IMR-90 (cell line): ENCODE measurements around the gene PC.

Source experiments
- BHLHE40 ChIP-seq: fragments of 150-350 bp; IDR thresholded peaks from 2 replicates; pipeline ENCODE4 v1.6.1; 2016; ENCODE audit warnings: mild to moderate bottlenecking, low read depth, low read length
- CEBPB ChIP-seq: IDR thresholded peaks from 2 replicates; pipeline ENCODE4 v1.6.1; 2012; ENCODE audit warnings: low read depth, low read length, improper control_type of control experiment
- CHD1 ChIP-seq: IDR thresholded peaks from 2 replicates; pipeline ENCODE4 v1.6.1; 2012; ENCODE audit warnings: low read depth, low read length, improper control_type of control experiment
- ELK1 ChIP-seq: fragments of 150-350 bp; IDR thresholded peaks from 2 replicates; pipeline ENCODE4 v1.6.1; 2016; ENCODE audit warnings: low read depth, mild to moderate bottlenecking, low read length, moderate library complexity, borderline replicate concordance
- MAFK ChIP-seq: IDR thresholded peaks from 2 replicates; pipeline ENCODE4 v1.6.1; 2012; ENCODE audit warnings: low read depth, low read length, improper control_type of control experiment
- MAZ ChIP-seq: IDR thresholded peaks from 2 replicates; pipeline ENCODE4 v1.6.1; 2012; ENCODE audit warnings: low read depth, mild to moderate bottlenecking, low read length, improper control_type of control experiment, moderate library complexity, borderline replicate concordance
- MXI1 ChIP-seq: IDR thresholded peaks from 2 replicates; pipeline ENCODE4 v1.6.1; 2012; ENCODE audit warnings: low read depth, mild to moderate bottlenecking, low read length, moderate library complexity, borderline replicate concordance
- POLR2A ChIP-seq: IDR thresholded peaks from 2 replicates; pipeline ENCODE4 v1.6.1; 2012; ENCODE audit warnings: mild to moderate bottlenecking, low read depth, low read length
- TF ChIP-seq, protein P1 (sequence below): fragments of 150-350 bp; IDR thresholded peaks from 2 replicates; pipeline ENCODE4 v1.6.1; 2017; ENCODE audit warnings: mild to moderate bottlenecking, antibody characterized with exemption, low read length, low read depth
- TF ChIP-seq, protein P2 (sequence below): conservative IDR thresholded peaks from 2 replicates; pipeline ENCODE4 v1.5.1; 2012; ENCODE audit warnings: mild to moderate bottlenecking, low read depth, low read length, improper control_type of control experiment

GRCh38 chr11:66909181-66909580 is 49.0 kb downstream of the PC start:
- TF ChIP-seq, protein P1, sequence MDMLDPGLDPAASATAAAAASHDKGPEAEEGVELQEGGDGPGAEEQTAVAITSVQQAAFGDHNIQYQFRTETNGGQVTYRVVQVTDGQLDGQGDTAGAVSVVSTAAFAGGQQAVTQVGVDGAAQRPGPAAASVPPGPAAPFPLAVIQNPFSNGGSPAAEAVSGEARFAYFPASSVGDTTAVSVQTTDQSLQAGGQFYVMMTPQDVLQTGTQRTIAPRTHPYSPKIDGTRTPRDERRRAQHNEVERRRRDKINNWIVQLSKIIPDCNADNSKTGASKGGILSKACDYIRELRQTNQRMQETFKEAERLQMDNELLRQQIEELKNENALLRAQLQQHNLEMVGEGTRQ = no peak
- TF ChIP-seq, protein P2, sequence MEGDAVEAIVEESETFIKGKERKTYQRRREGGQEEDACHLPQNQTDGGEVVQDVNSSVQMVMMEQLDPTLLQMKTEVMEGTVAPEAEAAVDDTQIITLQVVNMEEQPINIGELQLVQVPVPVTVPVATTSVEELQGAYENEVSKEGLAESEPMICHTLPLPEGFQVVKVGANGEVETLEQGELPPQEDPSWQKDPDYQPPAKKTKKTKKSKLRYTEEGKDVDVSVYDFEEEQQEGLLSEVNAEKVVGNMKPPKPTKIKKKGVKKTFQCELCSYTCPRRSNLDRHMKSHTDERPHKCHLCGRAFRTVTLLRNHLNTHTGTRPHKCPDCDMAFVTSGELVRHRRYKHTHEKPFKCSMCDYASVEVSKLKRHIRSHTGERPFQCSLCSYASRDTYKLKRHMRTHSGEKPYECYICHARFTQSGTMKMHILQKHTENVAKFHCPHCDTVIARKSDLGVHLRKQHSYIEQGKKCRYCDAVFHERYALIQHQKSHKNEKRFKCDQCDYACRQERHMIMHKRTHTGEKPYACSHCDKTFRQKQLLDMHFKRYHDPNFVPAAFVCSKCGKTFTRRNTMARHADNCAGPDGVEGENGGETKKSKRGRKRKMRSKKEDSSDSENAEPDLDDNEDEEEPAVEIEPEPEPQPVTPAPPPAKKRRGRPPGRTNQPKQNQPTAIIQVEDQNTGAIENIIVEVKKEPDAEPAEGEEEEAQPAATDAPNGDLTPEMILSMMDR = no peak
- TF ChIP-seq MAFK = no peak
- no peak for TF ChIP-seq POLR2A
- TF ChIP-seq ELK1 = no peak
- no peak for TF ChIP-seq CEBPB
- no peak for TF ChIP-seq CHD1
- TF ChIP-seq MAZ = no peak
- no peak for TF ChIP-seq BHLHE40
- TF ChIP-seq MXI1 = no peak
